ENCODE data around the gene ATP6AP2. TPM values are rescaled to one million over a fixed set of nuclear protein-coding genes. Genes with fewer than 3 reads are reported as not detected.
A peak's percentile ranks its signal among the peaks of the same experiment; 100 is the strongest.

The ATP6AP2 gene
- total RNA-seq, 1 experiment from 2014 or later: 77.6 TPM

GRCh38 chrX:40646489-40647306 lies 65.9 kb downstream of the ATP6AP2 start:
- H3K4me3 ChIP-seq (ENCODE audit: low read length): peak overlapping the region; percentile 83
- no peaks in the 10 kb centered on the region for H3K9me2 ChIP-seq (replicated peaks; ENCODE audit: low read length)
- H3K4me2 ChIP-seq (ENCODE audit: low read length): peak overlapping the region; percentile 79
- peak overlapping the region; percentile 73 for H2AFZ ChIP-seq (ENCODE audit: low read length)
- TSS peak; percentile 29 for BruUV-seq (replicated peaks)
- H3K27ac ChIP-seq (ENCODE audit: low read length): peak overlapping the region; percentile 61
- DNase-seq (peak; percentile 33), ATAC-seq (peak; percentile 34)
- TF ChIP-seq, protein P1, sequence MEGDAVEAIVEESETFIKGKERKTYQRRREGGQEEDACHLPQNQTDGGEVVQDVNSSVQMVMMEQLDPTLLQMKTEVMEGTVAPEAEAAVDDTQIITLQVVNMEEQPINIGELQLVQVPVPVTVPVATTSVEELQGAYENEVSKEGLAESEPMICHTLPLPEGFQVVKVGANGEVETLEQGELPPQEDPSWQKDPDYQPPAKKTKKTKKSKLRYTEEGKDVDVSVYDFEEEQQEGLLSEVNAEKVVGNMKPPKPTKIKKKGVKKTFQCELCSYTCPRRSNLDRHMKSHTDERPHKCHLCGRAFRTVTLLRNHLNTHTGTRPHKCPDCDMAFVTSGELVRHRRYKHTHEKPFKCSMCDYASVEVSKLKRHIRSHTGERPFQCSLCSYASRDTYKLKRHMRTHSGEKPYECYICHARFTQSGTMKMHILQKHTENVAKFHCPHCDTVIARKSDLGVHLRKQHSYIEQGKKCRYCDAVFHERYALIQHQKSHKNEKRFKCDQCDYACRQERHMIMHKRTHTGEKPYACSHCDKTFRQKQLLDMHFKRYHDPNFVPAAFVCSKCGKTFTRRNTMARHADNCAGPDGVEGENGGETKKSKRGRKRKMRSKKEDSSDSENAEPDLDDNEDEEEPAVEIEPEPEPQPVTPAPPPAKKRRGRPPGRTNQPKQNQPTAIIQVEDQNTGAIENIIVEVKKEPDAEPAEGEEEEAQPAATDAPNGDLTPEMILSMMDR (conservative IDR thresholded peaks at IDR 0.05; ENCODE audit: low read depth, low read length): no peak
- TF ChIP-seq EZH2 (IDR thresholded peaks at IDR 0.05; ENCODE audit: low read length, unreplicated experiment) (no peak), EZH2phosphoT487 (IDR thresholded peaks at IDR 0.05; ENCODE audit: borderline replicate concordance, low read length) (no peak)
- H3K36me3 ChIP-seq (ENCODE audit: low read depth, low read length): peaks cover 4% of the 10 kb centered on the region; the same call in 1 of the 2 replicates
- peak overlapping the region; percentile 93 for H3K9ac ChIP-seq (ENCODE audit: low read length)
- H3K27me3 ChIP-seq (ENCODE audit: low read length): no peaks in the 10 kb centered on the region
- ChIA-PET POLR2A (ENCODE audit: unreplicated experiment) (no interaction called here), CTCF (no interaction called here)
- H3K4me1 ChIP-seq (ENCODE audit: insufficient read depth, low read length): peaks cover 18% of the 10 kb centered on the region
- no peaks in the 10 kb centered on the region for H3K9me3 ChIP-seq (ENCODE audit: low read length)
- no peaks in the 10 kb centered on the region for H4K20me1 ChIP-seq (ENCODE audit: low read length)
- no peaks in the 10 kb centered on the region for H3F3A ChIP-seq (ENCODE audit: low read length, unreplicated experiment)
- peaks cover 55% of the 10 kb centered on the region for H3K79me2 ChIP-seq (ENCODE audit: low read length)
- intact Hi-C loops (cut with micrococcal nuclease): no loop called here

DNA sequence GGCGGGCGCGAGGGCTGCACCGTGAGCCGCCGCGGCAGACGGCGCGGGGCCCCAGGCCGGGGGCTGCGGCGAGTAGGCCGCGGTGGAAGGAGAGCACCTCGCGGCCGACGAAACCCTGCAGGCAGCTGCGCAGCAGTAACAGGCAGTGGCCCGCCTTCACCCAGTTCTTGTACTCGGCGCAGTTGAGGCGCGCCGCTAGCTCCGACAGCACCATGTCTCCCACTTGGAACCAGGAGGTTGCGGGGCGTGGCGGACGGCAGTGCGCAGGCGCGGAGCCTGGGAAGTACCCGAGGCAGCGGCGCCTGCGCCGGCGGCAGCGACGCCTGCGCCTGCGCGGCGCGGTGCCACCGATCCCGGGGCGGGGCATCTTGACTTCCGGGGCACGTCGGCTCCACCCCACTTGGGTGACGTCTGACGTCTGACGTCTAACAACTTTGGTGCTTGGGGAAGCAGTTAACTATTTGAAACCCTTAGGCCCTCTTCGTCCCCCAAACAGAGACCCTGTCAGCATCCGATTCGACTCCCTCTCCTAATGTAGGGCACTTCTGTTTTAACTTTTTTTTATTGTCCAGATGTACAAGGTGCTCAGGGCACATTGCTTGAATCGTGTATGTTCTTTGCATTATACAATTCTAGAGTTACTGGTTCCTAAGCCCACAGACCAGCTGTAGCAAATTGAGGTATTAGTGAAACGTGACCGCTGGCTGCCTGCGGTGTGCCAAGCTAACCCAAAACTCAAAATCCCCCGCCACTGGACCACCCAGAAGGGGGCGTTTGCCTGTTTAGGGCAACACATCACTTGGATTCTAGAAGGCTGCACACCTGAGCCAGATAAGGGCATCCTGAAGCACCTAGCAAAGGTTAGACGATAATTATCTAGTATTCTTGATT lies 66.8 kb downstream of the ATP6AP2 start, which contains the start of gene CXorf38:
CXorf38 (minus strand) TSS at position 255 of the 891 bp plus-strand sequence; CDS start at position 214, 41 bp downstream.
- peak within 1 kb of the TSS; percentile 73 for H2AFZ ChIP-seq (ENCODE audit: low read length)
- peak within 1 kb of the TSS; percentile 79 for H3K4me2 ChIP-seq (ENCODE audit: low read length)
- H3K4me1 ChIP-seq (ENCODE audit: insufficient read depth, low read length): peaks cover 18% of the 10 kb centered on the region
- TF ChIP-seq EZH2 (IDR thresholded peaks at IDR 0.05; ENCODE audit: low read length, unreplicated experiment): no peak
- TF ChIP-seq EZH2phosphoT487 (IDR thresholded peaks at IDR 0.05; ENCODE audit: borderline replicate concordance, low read length): no peak
- TF ChIP-seq, protein P1 (conservative IDR thresholded peaks at IDR 0.05; ENCODE audit: low read depth, low read length): no peak; the same call in 1 of the 2 replicates
- H3K36me3 ChIP-seq (ENCODE audit: low read depth, low read length): peaks cover 4% of the 10 kb centered on the region; the same call in 1 of the 2 replicates
- no peaks in the 10 kb centered on the region for H3K9me2 ChIP-seq (replicated peaks; ENCODE audit: low read length)
- H3K9me3 ChIP-seq (ENCODE audit: low read length): no peaks in the 10 kb centered on the region
- ATAC-seq (peak; percentile 71), DNase-seq (peak; percentile 94)
- peak within 1 kb of the TSS; percentile 83 for H3K4me3 ChIP-seq (ENCODE audit: low read length)
- intact Hi-C loops (cut with micrococcal nuclease): no loop called here
- peaks cover 47% of the 10 kb centered on the region for H3K79me2 ChIP-seq (ENCODE audit: low read length)
- no peaks in the 10 kb centered on the region for H3F3A ChIP-seq (ENCODE audit: low read length, unreplicated experiment)
- no peaks in the 10 kb centered on the region for H4K20me1 ChIP-seq (ENCODE audit: low read length)
- POLR2A ChIA-PET (ENCODE audit: unreplicated experiment): no interaction called here
- no peaks in the 10 kb centered on the region for H3K27me3 ChIP-seq (ENCODE audit: low read length)
- peak within 1 kb of the TSS; percentile 93 for H3K9ac ChIP-seq (ENCODE audit: low read length)
- no TSS peak for BruUV-seq (replicated peaks)
- H3K27ac ChIP-seq (ENCODE audit: low read length): peak within 1 kb of the TSS; percentile 61
- CTCF ChIA-PET: no interaction called here

Measured in PC-3 (cell line).